Lower leg skin (tissue), 4 donors: ENCODE data around the gene VPS13D. TPM values are rescaled to one million over a fixed set of nuclear protein-coding genes. Genes with fewer than 3 reads are reported as not detected.

ENCODE experiments used
- DNase-seq, 2 donors: peaks; one replicate each; pipeline ENCODE4 v3.0.0-alpha.2; 2019; ENCODE audit warnings: low spot score in 2 of 2
- H3K4me3 ChIP-seq: fragments of 200-600 bp; sonication (generic); 2 replicates; pipeline ENCODE4 v1.5.1; 2017; ENCODE audit warnings: mild to moderate bottlenecking, low read depth; ENCODE audit not compliant: poor library complexity, severe bottlenecking
- POLR2A ChIP-seq, 2 donors: fragments of 450-650 bp; IDR thresholded peaks; one replicate each; pipeline ENCODE4 v1.6.1; 2016 to 2017; ENCODE audit warnings: antibody characterized with exemption in 2 of 2, mild to moderate bottlenecking in 1 of 2, moderate library complexity in 1 of 2
- WGBS, 2 donors: methylation state at CpG; one replicate each; pipeline ENCODE4 v1.1.5; 2018; 5-methylcytosine and 5-hydroxymethylcytosine counted together
- intact Hi-C: fragments of 100-400 bp; cut with DNase I; formaldehyde crosslinking; loops from one replicate; pipeline ENCODE4 v1.15.0; 2023; ENCODE audit warnings: low total_unique reads
- total RNA-seq, 4 donors: library from RNA; depleted of rRNA; stranded (reverse); fragments of >200 nt; gene quantifications; one replicate each; pipeline ENCODE4 v1.1.0, GENCODE V29; 2016
- TF ChIP-seq, protein P1 (sequence below), 3 donors: fragments of 450-650 bp; IDR thresholded peaks; one replicate each; pipeline ENCODE4 v1.5.1; 2016; ENCODE audit warnings: antibody characterized with exemption in 3 of 3, mild to moderate bottlenecking in 3 of 3, moderate library complexity in 2 of 3

Gene VPS13D
- total RNA-seq, 4 donors from 2014 or later, result 96.5 to 200 (median 116) TPM

DNA sequence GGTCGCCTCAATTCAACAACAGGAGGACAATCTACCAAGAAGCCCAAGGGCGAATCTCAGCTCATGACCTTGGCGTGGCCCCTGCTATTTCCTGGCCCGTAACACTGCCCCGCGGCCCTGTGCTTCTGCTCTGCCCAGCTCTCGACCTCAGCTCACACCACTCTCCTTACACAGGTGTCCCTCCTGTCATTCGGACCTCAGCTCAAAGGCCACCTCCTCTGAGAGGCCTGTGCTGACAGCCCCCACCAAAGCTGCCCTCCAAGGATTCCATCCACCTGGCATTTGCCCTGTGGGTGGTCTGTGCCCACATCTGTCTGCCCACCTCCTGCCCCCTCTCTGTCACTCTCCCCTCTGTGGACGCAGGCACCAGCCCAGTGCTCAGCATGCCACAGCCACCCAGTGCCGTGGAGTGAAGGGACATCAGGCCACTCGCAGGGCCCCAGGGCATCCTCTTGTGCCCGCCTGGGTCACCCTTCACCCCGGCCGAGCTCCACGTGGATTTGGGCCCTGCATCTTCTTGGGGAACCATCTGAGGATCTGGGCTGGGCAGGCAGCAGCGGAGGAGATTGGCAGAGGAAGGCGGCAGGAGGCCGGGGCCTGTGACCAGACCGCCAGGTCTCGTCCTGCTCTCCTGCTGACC, 317.9 kb downstream of the VPS13D start:
- intact Hi-C loops, result no loop called here
- DNase-seq, result no peak
- TF ChIP-seq, protein P1, sequence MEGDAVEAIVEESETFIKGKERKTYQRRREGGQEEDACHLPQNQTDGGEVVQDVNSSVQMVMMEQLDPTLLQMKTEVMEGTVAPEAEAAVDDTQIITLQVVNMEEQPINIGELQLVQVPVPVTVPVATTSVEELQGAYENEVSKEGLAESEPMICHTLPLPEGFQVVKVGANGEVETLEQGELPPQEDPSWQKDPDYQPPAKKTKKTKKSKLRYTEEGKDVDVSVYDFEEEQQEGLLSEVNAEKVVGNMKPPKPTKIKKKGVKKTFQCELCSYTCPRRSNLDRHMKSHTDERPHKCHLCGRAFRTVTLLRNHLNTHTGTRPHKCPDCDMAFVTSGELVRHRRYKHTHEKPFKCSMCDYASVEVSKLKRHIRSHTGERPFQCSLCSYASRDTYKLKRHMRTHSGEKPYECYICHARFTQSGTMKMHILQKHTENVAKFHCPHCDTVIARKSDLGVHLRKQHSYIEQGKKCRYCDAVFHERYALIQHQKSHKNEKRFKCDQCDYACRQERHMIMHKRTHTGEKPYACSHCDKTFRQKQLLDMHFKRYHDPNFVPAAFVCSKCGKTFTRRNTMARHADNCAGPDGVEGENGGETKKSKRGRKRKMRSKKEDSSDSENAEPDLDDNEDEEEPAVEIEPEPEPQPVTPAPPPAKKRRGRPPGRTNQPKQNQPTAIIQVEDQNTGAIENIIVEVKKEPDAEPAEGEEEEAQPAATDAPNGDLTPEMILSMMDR (IDR thresholded peaks at IDR 0.05), result no peak
- TF ChIP-seq POLR2A (IDR thresholded peaks at IDR 0.05), result no peak
- H3K4me3 ChIP-seq, result no peak overlapping the region
- WGBS, 2 donors, result 86 to 88% methylated on average over 18 to 20 of the region's 20 CpGs

DNA sequence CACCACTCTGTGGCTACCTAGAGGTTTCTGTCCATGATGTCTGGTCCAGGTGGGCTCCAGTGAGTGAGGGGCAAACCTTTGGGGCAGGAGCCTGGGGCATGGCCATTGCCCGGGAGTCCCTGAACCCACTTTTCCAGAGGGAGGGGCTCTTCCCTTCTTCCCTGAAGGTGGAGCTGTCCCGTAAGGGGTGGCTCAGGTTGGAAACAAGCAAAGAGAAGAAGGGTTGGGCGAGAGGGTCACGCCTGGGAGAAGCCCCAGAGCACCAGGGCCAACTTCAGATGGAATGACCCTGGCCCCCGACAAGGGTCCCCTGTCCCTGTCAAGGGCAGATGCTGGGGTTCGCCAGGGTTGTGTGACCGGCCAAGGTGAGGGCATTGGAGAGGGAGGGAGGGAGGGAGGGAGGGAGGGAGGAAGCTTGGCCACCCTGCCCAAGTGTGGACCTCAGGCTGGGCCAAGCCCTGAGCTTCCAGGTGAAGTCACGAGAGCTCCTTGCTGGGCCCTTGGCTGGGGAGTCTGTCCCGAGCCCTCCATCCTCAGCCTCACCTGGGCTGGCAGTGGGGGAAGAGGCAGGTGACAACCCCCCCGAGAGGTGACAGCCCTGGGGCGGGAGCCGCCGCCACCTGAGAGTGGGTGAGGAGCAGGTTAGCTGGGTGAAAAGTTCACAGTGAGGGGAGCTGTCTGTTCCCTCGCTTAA, 318.6 kb downstream of the VPS13D start:
- no peak overlapping the region for H3K4me3 ChIP-seq
- no peak for DNase-seq
- WGBS, 2 donors, result 84 to 97% methylated on average over 12 to 13 of the region's 14 CpGs
- no peak for TF ChIP-seq POLR2A (IDR thresholded peaks at IDR 0.05)
- TF ChIP-seq, protein P1 (IDR thresholded peaks at IDR 0.05), result no peak
- intact Hi-C loops, result no loop called here

DNA sequence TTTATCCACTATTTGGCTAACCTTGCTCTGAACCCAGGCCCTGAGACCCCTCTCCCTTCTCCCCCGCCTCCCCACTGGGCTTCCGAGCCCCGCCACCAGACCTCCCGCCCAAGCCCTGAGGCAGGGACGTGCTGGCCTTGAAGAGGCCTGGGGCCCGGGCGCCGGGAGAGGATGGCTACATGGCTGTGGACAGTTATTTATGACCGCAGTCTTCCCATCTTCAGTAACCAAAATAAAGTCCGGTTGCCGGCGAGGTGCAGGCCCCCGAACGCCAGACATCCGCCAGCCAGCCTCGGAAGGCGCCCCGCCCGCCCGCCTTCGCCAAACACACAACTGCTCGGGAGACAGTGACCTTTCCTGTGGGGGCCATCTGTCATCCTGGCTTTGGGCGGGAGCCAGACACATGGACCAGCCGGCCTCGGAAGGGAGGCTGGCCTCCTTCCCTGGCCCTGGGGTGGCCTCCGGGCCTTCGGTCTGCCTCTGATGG, 319.2 kb downstream of the VPS13D start:
- TF ChIP-seq, protein P1 (IDR thresholded peaks at IDR 0.05), result no peak
- no peak for TF ChIP-seq POLR2A (IDR thresholded peaks at IDR 0.05)
- intact Hi-C loops, result no loop called here
- DNase-seq, result peak; percentile 43 to 92

DNA sequence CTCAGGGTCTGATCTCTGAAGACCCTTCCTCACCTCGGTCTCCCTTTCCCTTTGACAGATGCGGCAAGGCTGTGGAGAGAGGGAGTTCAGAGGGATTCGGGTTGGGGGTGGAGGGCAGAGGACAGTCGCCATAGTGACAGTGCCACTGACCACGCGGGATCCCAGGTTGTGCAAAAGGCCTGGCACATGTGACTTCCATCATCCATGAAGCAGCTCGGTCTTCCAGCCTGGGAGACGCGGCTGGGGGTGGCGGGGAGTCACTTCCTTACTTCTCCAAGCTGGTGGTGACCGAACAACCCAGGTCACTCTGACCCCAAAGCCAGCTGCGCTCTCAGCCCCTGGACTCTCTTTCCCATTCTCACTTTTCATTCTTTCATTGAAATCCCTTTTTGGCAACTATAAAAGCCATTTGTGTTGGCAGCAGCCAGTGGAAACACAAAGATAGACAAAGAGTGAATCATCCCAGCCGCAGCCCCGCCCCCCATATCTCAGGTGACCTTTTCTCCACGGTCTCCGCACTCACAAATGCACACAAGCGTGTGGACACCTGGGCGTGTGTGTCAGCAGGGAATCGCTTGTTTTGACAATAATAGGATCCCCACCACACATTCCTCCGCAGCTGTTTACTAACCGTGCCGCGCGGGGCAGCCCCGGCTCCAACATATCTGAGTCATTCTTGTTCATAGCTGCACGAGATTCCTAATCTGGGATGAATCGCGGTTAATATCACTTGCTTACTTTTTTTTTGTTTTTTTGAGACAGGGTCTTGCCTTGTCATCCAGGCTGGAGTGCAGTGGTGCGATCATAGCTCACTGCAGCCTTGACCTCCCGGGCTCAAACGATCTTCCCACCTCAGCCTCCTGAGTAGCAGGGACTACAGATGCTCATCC, 319.9 kb downstream of the VPS13D start:
- intact Hi-C loops, result no loop called here
- no peak overlapping the region for H3K4me3 ChIP-seq
- 33 to 36% methylated on average over 29 to 31 of the region's 31 CpGs for WGBS, 2 donors
- TF ChIP-seq POLR2A (IDR thresholded peaks at IDR 0.05), result no peak
- TF ChIP-seq, protein P1 (IDR thresholded peaks at IDR 0.05), result no peak
- peak; percentile 84 to 95 for DNase-seq

More for the DNA sequence above, 319.2 kb downstream of the VPS13D start:
- WGBS, 2 donors, result 61 to 62% methylated on average over 25 to 27 of the region's 27 CpGs
- H3K4me3 ChIP-seq, result no peak overlapping the region

DNA sequence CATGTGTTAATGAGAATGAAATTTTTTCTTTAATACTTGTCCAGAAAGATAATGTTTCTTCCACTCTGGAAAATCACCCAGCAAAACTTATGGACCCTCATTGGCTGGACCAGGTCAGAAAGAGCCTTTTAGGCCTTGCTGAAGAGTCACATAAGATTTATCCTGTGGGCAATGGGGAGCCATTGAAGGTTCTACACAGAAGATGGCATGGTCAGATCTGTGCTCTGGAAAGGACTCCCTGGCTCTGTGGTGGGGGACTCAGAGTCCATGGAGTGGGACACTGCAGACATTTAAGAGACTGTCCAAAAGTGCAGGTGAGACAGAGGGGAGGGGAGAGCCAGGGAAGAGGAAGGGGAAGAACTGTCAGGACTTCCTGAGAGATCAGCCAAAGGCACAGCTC, 321.8 kb downstream of the VPS13D start:
- TF ChIP-seq, protein P1 (IDR thresholded peaks at IDR 0.05), result no peak
- no peak for TF ChIP-seq POLR2A (IDR thresholded peaks at IDR 0.05)
- H3K4me3 ChIP-seq, result no peak overlapping the region
- intact Hi-C loops, result no loop called here
- DNase-seq, result no peak
